HEK293 (cell line): Measurements from ENCODE around the gene PPDPF.
A peak's percentile ranks its signal among the peaks of the same experiment; 100 is the strongest.

Experiments
- BCL6B ChIP-seq: fragments of 450-650 bp; formaldehyde crosslinking; IDR thresholded peaks from 2 replicates; pipeline ENCODE4 v1.5.1; 2017; ENCODE audit warnings: missing biosample characterization, missing genetic modification characterization
- GLI4 ChIP-seq: fragments of 450-650 bp; formaldehyde crosslinking; IDR thresholded peaks from 2 replicates; pipeline ENCODE4 v1.5.1; 2016; ENCODE audit warnings: missing biosample characterization, missing genetic modification characterization
- GLIS2 ChIP-seq: fragments of 450-650 bp; formaldehyde crosslinking; IDR thresholded peaks from 2 replicates; pipeline ENCODE4 v1.5.1; 2016; ENCODE audit warnings: missing biosample characterization, missing genetic modification characterization
- KLF9 ChIP-seq: fragments of 450-650 bp; formaldehyde crosslinking; IDR thresholded peaks from 2 replicates; pipeline ENCODE4 v1.5.1; 2016; ENCODE audit warnings: missing biosample characterization, missing genetic modification characterization, low read depth
- PRDM6 ChIP-seq: fragments of 450-650 bp; formaldehyde crosslinking; IDR thresholded peaks from 2 replicates; pipeline ENCODE4 v1.5.1; 2017; ENCODE audit warnings: missing biosample characterization, missing genetic modification characterization
- SALL2 ChIP-seq: fragments of 450-650 bp; formaldehyde crosslinking; IDR thresholded peaks from 2 replicates; pipeline ENCODE4 v1.5.0; 2017; ENCODE audit warnings: missing biosample characterization, mild to moderate bottlenecking, missing genetic modification characterization, borderline replicate concordance
- SCRT2 ChIP-seq: fragments of 450-650 bp; formaldehyde crosslinking; IDR thresholded peaks from 2 replicates; pipeline ENCODE4 v1.5.1; 2016; ENCODE audit warnings: missing biosample characterization, missing genetic modification characterization
- SP3 ChIP-seq: fragments of 450-650 bp; formaldehyde crosslinking; IDR thresholded peaks from 2 replicates; pipeline ENCODE4 v1.5.1; 2016; ENCODE audit warnings: missing biosample characterization, missing genetic modification characterization
- WT1 ChIP-seq: fragments of 450-650 bp; formaldehyde crosslinking; IDR thresholded peaks from 2 replicates; pipeline ENCODE4 v1.5.1; 2016; ENCODE audit warnings: missing biosample characterization, missing genetic modification characterization
- ZBTB17 ChIP-seq: fragments of 450-650 bp; formaldehyde crosslinking; IDR thresholded peaks from 2 replicates; pipeline ENCODE4 v1.5.1; 2016; ENCODE audit warnings: missing biosample characterization, missing genetic modification characterization
- ZBTB48 ChIP-seq: fragments of 450-650 bp; formaldehyde crosslinking; IDR thresholded peaks from 2 replicates; pipeline ENCODE4 v1.5.1; 2016; ENCODE audit warnings: missing biosample characterization, missing genetic modification characterization
- ZBTB7A ChIP-seq: fragments of 450-650 bp; formaldehyde crosslinking; IDR thresholded peaks from 2 replicates; pipeline ENCODE4 v1.5.1; 2016; ENCODE audit warnings: low read depth, missing biosample characterization, missing genetic modification characterization
- ZFP69B ChIP-seq: fragments of 450-650 bp; formaldehyde crosslinking; IDR thresholded peaks from 2 replicates; pipeline ENCODE4 v1.5.1; 2016; ENCODE audit warnings: missing biosample characterization, missing genetic modification characterization
- ZNF10 ChIP-seq: fragments of 450-650 bp; formaldehyde crosslinking; IDR thresholded peaks from 2 replicates; pipeline ENCODE4 v1.5.1; 2017; ENCODE audit warnings: missing biosample characterization, missing genetic modification characterization
- ZNF174 ChIP-seq: fragments of 450-650 bp; formaldehyde crosslinking; IDR thresholded peaks from 2 replicates; pipeline ENCODE4 v1.5.0; 2017; ENCODE audit warnings: missing biosample characterization, mild to moderate bottlenecking, missing genetic modification characterization
- ZNF266 ChIP-seq: fragments of 450-650 bp; formaldehyde crosslinking; IDR thresholded peaks from 2 replicates; pipeline ENCODE4 v1.5.1; 2016; ENCODE audit warnings: missing biosample characterization, missing genetic modification characterization, low read depth
- ZNF366 ChIP-seq: fragments of 450-650 bp; formaldehyde crosslinking; conservative IDR thresholded peaks from 2 replicates; pipeline ENCODE4 v1.5.1; 2016; ENCODE audit warnings: missing biosample characterization, missing genetic modification characterization
- ZNF394 ChIP-seq: fragments of 450-650 bp; formaldehyde crosslinking; IDR thresholded peaks from 2 replicates; pipeline ENCODE4 v1.5.1; 2016; ENCODE audit warnings: missing biosample characterization, missing genetic modification characterization, mild to moderate bottlenecking, moderate library complexity, borderline replicate concordance
- ZNF426 ChIP-seq: fragments of 450-650 bp; formaldehyde crosslinking; IDR thresholded peaks from 2 replicates; pipeline ENCODE4 v1.5.1; 2017; ENCODE audit warnings: missing biosample characterization, missing genetic modification characterization, mild to moderate bottlenecking, inconsistent platforms, moderate library complexity
- ZNF449 ChIP-seq: fragments of 450-650 bp; formaldehyde crosslinking; IDR thresholded peaks from 2 replicates; pipeline ENCODE4 v1.5.1; 2017; ENCODE audit warnings: missing biosample characterization, mild to moderate bottlenecking, missing genetic modification characterization, moderate library complexity
- ZNF473 ChIP-seq: fragments of 450-650 bp; formaldehyde crosslinking; IDR thresholded peaks from 2 replicates; pipeline ENCODE4 v1.5.1; 2017; ENCODE audit warnings: missing biosample characterization, missing genetic modification characterization
- ZNF514 ChIP-seq: fragments of 450-650 bp; formaldehyde crosslinking; IDR thresholded peaks from 2 replicates; pipeline ENCODE4 v1.5.1; 2016; ENCODE audit warnings: missing biosample characterization, missing genetic modification characterization
- ZNF530 ChIP-seq: fragments of 450-650 bp; formaldehyde crosslinking; IDR thresholded peaks from 2 replicates; pipeline ENCODE4 v1.5.1; 2016; ENCODE audit warnings: low read depth, missing biosample characterization, missing genetic modification characterization
- ZNF623 ChIP-seq: fragments of 450-650 bp; formaldehyde crosslinking; IDR thresholded peaks from 2 replicates; pipeline ENCODE4 v1.5.1; 2016; ENCODE audit warnings: missing biosample characterization, missing genetic modification characterization
- ZNF660 ChIP-seq: fragments of 450-650 bp; IDR thresholded peaks from 2 replicates; pipeline ENCODE4 v1.5.1; 2018; ENCODE audit warnings: missing biosample characterization, mild to moderate bottlenecking, missing genetic modification characterization
- ZSCAN16 ChIP-seq: fragments of 450-650 bp; formaldehyde crosslinking; IDR thresholded peaks from 2 replicates; pipeline ENCODE4 v1.5.1; 2016; ENCODE audit warnings: missing biosample characterization, missing genetic modification characterization
- TF ChIP-seq, protein P1 (sequence below): sonication (generic); formaldehyde crosslinking; IDR thresholded peaks from 2 replicates; pipeline ENCODE4 v1.8.1; 2022; ENCODE audit warnings: mild to moderate bottlenecking, moderate library complexity, missing genetic modification reagents
- TF ChIP-seq, protein P2 (sequence below): fragments of 450-650 bp; formaldehyde crosslinking; IDR thresholded peaks from 2 replicates; pipeline ENCODE4 v1.5.1; 2016; ENCODE audit warnings: missing biosample characterization, missing genetic modification characterization
- TF ChIP-seq, protein P3 (sequence below): fragments of 450-650 bp; formaldehyde crosslinking; IDR thresholded peaks from 2 replicates; pipeline ENCODE4 v1.5.1; 2016; ENCODE audit warnings: missing biosample characterization, missing genetic modification characterization
- TF ChIP-seq, protein P4 (sequence below): fragments of 450-650 bp; formaldehyde crosslinking; IDR thresholded peaks from 2 replicates; pipeline ENCODE4 v1.5.1; 2016; ENCODE audit warnings: missing biosample characterization, missing genetic modification characterization, borderline replicate concordance

PPDPF gene

GRCh38 chr20:63519668-63520503, 679 bp upstream of the PPDPF start (continued):
- no peak for TF ChIP-seq PRDM6
- no peak for TF ChIP-seq ZNF473 (tag by site-specific recombination)
- no peak for TF ChIP-seq ZNF394 (tag by site-specific recombination)
- TF ChIP-seq ZNF514 (tag by site-specific recombination), result no peak
- TF ChIP-seq, protein P1, sequence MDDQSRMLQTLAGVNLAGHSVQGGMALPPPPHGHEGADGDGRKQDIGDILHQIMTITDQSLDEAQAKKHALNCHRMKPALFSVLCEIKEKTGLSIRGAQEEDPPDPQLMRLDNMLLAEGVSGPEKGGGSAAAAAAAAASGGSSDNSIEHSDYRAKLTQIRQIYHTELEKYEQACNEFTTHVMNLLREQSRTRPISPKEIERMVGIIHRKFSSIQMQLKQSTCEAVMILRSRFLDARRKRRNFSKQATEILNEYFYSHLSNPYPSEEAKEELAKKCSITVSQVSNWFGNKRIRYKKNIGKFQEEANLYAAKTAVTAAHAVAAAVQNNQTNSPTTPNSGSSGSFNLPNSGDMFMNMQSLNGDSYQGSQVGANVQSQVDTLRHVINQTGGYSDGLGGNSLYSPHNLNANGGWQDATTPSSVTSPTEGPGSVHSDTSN (CRISPR knock-in tag), result no peak
- no peak for TF ChIP-seq SALL2
- TF ChIP-seq, protein P2, sequence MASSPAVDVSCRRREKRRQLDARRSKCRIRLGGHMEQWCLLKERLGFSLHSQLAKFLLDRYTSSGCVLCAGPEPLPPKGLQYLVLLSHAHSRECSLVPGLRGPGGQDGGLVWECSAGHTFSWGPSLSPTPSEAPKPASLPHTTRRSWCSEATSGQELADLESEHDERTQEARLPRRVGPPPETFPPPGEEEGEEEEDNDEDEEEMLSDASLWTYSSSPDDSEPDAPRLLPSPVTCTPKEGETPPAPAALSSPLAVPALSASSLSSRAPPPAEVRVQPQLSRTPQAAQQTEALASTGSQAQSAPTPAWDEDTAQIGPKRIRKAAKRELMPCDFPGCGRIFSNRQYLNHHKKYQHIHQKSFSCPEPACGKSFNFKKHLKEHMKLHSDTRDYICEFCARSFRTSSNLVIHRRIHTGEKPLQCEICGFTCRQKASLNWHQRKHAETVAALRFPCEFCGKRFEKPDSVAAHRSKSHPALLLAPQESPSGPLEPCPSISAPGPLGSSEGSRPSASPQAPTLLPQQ, result peak; percentile 95
- TF ChIP-seq, protein P3, sequence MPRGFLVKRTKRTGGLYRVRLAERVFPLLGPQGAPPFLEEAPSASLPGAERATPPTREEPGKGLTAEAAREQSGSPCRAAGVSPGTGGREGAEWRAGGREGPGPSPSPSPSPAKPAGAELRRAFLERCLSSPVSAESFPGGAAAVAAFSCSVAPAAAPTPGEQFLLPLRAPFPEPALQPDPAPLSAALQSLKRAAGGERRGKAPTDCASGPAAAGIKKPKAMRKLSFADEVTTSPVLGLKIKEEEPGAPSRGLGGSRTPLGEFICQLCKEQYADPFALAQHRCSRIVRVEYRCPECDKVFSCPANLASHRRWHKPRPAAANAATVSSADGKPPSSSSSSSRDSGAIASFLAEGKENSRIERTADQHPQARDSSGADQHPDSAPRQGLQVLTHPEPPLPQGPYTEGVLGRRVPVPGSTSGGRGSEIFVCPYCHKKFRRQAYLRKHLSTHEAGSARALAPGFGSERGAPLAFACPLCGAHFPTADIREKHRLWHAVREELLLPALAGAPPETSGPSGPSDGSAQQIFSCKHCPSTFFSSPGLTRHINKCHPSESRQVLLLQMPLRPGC, result no peak
- no peak for TF ChIP-seq ZBTB7A (tag by site-specific recombination)
- no peak for TF ChIP-seq ZNF174 (tag by site-specific recombination)
- no peak for TF ChIP-seq ZNF266 (tag by site-specific recombination)
- TF ChIP-seq ZNF660 (tag by site-specific recombination), result no peak
- no peak for TF ChIP-seq BCL6B
- no peak for TF ChIP-seq ZBTB48 (tag by site-specific recombination)
- TF ChIP-seq ZNF449 (tag by site-specific recombination), result no peak
- peak; percentile 83 for TF ChIP-seq GLIS2
- TF ChIP-seq KLF9, result peak; percentile 80
- TF ChIP-seq WT1, result peak; percentile 80
- no peak for TF ChIP-seq ZNF426 (tag by site-specific recombination)
- no peak for TF ChIP-seq ZNF10 (tag by site-specific recombination)
- peak; percentile 28; the same call in 1 of the 2 replicates for TF ChIP-seq ZNF366 (tag by site-specific recombination)
- no peak for TF ChIP-seq SCRT2 (tag by site-specific recombination)
- TF ChIP-seq, protein P4, sequence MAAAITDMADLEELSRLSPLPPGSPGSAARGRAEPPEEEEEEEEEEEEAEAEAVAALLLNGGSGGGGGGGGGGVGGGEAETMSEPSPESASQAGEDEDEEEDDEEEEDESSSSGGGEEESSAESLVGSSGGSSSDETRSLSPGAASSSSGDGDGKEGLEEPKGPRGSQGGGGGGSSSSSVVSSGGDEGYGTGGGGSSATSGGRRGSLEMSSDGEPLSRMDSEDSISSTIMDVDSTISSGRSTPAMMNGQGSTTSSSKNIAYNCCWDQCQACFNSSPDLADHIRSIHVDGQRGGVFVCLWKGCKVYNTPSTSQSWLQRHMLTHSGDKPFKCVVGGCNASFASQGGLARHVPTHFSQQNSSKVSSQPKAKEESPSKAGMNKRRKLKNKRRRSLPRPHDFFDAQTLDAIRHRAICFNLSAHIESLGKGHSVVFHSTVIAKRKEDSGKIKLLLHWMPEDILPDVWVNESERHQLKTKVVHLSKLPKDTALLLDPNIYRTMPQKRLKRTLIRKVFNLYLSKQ (tag by site-specific recombination), result no peak
- TF ChIP-seq ZSCAN16, result no peak
- TF ChIP-seq ZFP69B (tag by site-specific recombination), result peak; percentile 92
- no peak for TF ChIP-seq ZBTB17 (tag by site-specific recombination)
- TF ChIP-seq GLI4 (tag by site-specific recombination), result no peak
- TF ChIP-seq ZNF530, result no peak
- peak; percentile 92 for TF ChIP-seq SP3
- TF ChIP-seq ZNF623, result no peak
